GM04503 (cell line): ENCODE data around the gene AKAP8L.

Source experiments
- DNase-seq: peaks from one replicate; pipeline ENCODE4 v3.0.0-alpha.2; 2012; ENCODE audit warnings: low read depth

The AKAP8L gene, protein sequence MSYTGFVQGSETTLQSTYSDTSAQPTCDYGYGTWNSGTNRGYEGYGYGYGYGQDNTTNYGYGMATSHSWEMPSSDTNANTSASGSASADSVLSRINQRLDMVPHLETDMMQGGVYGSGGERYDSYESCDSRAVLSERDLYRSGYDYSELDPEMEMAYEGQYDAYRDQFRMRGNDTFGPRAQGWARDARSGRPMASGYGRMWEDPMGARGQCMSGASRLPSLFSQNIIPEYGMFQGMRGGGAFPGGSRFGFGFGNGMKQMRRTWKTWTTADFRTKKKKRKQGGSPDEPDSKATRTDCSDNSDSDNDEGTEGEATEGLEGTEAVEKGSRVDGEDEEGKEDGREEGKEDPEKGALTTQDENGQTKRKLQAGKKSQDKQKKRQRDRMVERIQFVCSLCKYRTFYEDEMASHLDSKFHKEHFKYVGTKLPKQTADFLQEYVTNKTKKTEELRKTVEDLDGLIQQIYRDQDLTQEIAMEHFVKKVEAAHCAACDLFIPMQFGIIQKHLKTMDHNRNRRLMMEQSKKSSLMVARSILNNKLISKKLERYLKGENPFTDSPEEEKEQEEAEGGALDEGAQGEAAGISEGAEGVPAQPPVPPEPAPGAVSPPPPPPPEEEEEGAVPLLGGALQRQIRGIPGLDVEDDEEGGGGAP

DNA sequence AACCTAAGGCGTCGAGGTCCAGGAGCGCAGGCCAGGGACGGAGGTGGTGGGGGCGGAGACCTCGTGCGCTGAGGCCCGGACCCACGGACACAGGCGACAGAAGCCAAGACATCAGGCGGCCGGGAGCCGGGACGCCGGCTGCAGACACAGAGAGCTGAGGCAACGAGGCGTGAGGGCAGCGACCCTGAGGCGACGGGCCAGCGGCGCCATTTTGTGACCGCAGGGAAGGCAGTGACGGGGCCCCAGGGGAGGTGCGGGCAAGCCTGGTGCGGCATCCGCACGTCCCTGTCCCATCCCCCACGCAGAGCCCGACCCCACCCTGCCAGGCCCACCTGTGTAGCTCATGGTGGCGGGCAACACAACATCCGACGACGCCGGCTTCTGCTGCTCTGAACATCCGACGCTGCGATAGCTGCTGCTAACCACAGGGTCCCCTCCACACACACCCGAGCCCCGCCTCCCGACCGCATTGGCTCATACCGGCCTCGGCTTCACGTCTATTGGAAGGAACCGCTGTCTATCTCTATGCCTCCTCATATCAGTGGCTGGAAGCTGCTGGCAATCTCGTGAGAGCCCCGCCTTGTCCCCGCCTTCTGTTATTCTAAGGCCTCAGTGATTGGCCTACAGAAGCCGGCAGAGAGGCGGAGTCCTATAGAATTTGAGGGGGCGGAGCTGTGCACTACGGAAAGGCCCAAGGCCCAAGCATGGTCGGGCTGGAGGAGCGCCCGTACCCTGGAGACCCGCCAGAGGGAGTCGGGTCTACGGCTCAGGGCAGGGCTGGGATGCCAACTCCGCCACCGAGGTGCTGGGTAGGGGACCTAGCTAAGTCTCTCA, at the start of gene AKAP8L:
TSS of gene AKAP8L (minus strand) at position 410 of the 834 bp plus-strand sequence. CDS start at position 345, 65 bp downstream.
- DNase-seq, result peak; percentile 97

DNA sequence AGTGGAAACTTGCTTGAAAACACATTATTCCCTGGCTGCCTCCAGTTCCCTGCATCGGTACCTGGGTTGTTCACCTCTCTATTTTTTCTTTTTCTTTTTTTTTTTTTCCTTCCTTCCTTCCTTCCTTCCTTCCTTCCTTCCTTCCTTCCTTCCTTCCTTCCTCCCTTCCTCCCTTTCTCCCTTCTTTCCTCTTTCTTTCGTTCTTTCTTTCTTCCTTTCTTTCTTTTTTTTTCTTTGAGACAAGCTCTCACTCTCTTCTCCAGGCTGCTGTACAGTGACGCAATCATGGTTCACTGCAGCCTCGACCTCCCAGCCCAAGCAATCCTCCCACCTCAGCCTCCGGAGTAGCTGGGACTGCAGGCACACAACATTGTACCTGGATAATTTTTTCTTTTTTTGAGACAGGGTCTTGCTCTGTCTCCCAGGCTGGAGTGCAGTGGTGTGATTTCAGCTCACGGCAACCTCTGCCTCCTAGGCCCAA, 49.0 kb upstream of the AKAP8L start:
- no peak for DNase-seq

DNA sequence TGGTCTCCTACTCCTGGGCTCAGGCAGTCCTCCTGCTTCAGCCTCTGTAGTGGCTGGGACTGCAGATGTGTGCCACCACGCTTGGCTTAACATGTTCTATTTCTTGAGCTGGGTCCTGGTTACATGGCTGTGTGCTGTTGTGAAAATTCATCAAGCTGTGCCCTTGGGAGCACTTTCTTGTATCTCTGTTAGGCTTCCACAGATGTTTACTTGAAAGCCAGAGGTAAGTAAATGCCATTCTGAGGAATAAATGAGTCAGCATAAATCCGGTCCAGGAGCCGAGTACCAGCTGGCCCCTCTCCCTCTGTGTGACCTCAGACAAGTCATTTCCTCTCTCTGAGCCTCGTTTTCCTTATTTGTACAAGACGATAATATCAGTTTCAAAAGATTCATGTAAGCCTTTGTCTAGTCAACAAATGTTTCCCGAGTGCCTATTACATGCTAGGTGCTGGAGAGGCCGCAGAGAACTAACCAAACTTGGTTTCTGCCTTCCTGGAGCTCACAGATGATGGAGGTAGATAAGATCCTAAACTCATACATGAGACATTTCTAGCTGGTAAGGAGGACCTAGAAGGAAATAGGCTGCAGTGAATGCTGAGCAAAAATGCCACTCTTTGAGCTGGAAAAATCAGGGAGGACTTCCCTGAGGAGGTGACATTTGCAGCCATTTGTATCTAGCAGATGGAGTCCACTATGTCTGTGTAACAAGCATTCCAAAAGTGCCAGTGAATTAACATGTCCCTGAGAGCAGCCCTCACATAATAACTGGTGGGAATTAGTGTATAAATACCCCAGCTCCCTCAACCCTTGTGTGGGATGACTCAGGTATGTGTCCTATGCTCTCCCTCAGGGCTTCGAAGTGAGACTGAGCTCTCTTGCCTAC, 48.3 kb upstream of the AKAP8L start:
- DNase-seq, result no peak

DNA sequence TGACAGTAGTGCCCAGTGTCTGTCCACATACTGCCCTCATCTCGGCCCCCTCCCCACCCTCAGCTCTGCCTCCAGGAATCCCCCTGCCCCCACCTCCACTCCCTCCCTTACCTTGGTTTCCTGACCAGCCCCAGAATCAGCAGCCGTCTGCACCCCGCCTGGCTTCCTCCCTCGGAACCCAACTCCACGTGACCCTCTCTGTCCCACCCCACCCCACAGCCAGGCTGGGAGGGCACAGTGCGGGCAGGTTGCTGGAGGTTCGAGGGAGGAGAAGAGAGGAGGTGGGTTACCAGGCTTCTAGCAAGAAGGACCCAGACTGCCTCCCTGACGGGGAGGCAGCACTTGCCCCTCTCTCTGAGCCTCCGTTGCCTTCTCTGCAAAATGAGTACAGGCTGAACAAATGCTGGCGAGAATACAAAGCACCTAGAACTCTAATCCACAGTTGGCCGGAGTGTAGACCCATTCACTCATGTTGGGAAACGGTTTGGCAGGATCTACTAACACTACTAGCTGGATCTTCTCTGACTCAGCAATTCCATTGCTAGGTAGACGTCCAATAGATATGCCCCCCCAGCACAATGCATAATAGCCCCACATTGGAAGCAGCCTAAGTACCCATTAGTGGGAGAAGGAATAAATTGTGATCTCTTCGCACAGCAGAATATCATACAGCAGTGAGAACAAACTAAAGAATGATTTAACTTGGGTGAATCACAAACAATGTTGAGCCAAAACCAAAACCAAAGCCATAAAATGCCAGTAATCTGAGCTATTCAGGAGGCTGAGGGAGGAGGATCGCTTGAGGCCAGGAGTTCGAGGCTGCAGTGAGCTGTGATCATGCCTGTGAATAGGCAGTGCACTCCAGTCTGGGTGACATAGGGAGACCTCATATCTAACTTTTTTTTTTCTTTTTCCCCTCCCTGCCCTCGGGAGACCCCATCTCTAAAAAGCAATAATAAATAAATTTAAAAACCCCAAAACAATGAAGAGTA, 45.9 kb upstream of the AKAP8L start, which contains the start of gene RASAL3:
TSS of gene RASAL3 (minus strand) at position 151 of the 992 bp plus-strand sequence. CDS start 186 bp downstream, outside the sequence.
- no peak for DNase-seq

DNA sequence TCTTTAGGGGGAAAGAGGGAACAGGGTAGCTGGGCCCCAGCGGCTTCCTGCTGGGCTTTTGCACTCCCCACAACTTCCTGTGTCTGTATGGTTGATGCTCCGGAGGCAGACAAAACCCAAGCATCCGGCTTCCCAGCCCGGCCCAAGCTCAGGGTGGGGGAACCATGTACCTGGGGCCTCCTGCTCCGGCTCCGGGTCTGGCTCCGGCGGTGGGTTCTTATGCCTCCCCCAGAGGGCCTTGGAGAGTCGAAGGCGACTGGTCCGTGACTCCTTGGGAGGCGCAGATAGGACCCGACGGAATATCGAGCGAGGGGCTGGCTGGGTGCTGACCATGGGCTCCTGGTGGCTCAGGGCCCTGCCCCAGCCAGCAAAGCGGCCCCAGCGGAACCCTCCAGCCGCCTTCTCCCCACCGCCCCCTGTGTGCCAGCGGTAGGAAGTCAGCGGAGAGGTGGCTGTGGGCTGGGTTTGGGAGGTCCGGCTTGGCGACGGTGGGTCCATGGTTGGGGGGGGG, 45.1 kb upstream of the AKAP8L start:
- DNase-seq, result no peak

DNA sequence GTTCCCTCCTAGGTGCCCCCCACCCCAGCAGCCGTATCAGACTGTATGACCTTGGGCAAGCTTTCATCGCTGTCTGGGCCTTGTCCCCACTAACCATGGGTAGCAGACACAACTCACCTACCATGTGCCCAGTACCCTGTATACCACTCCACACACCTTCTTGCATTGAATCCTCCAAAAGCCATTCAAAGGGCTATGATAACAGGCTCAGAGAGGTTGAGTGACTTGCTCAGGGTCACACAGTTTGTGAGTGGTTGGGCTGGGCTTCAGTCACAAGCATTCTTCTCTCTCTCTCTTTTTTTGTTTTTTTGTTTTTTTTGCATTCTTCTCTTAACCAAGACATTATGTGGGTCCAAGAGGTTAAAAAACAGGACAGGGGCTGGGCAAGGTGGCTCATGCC, 42.9 kb upstream of the AKAP8L start:
- DNase-seq, result no peak

DNA sequence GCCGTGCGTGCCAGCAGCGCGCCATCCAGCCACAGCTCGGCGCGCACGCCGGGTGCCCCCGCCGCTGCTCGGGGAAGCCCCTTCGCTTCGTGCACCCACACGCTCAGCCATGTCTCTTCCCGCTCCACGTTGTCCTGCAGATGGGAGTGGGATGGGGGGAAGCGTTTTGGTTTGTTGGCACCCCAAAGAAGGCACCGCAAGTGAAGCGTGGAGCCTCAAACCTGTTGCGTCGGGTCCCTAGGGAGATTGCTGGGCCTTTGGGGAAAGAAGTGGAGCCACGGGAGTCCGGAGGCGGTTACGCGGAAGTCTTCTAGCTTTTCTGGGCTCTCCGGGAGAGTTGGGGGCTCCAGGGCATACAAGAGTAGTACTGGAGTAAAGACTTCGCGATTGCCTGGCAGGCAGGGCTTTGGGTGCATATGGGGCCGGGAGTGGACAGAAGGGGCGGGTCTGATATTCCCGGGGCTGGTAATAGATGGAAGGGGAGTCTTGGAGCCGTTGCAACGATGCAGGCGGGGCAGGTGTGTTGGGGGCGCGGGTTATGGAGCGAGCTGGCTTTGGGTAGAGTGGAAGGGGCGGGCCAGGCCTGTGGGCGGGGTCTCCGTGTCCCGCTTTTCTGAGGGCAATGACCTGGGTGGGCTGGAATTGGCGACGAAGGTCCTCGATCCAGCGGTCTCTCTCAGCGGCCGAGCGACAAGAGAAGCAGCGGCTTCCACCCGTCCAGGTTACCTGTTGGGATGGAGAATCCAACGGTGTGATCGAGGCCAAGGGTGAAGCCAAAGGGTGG, 39.1 kb upstream of the AKAP8L start:
- no peak for DNase-seq

DNA sequence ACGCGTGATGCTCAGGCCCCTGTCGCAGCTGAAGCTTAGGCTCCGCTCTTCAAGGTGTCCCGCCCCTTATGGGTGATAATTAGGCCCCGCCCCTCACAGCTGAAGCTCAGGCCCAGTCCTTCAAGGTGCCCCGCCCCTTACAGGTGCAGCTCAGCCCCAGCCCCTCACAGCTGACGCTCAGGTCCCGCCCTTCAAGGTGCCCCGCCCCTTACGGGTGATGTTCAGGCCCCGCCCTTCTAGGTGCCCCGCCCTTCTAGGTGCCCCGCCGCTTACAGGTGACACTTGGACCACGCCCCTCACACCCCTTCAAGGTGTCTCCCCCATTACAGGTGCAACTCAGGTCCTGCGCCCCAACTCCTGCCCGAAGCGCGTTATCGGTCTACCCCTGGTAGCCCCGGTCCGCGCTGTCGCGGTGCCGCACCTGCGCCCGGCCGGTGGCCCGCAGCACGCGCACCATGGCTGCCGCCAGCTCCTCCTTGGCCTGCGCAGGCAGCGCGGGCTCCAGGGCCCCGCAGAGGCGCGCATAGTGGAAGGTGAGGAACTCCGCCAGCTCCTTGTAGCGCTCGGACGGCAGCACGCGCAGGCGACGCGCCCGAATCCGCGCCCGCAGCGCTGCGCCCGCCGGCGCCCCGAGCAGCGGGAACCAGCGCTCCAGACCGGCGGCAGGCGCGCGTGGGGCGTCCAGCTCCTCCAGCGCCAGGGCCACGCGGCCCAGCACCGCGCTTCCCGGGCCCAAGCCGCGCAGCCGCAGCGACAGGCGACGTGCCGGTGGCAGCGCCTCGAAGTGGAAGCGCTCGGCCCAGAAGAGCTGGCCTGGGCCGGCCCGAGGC, 38.3 kb upstream of the AKAP8L start:
- no peak for DNase-seq

DNA sequence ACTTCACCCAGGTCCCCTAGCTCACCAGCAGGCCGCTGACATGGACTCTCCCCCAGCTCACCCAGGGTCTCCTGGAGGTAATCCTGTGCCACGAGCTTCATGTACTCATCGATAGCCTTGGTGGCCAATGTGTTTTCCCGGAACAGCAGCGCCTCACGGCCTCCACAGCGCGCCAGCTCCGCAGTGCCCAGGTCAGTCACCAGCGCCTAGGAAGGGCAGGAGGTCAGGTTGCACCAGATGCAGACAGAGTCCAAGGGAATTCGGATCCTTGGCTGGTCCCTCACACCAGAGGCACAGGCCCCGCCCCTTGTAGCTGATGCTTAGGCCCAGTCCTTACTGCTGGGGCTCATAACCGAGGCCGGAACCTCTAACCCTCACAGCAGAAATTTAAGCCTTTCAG, 37.7 kb upstream of the AKAP8L start:
- DNase-seq, result no peak

DNA sequence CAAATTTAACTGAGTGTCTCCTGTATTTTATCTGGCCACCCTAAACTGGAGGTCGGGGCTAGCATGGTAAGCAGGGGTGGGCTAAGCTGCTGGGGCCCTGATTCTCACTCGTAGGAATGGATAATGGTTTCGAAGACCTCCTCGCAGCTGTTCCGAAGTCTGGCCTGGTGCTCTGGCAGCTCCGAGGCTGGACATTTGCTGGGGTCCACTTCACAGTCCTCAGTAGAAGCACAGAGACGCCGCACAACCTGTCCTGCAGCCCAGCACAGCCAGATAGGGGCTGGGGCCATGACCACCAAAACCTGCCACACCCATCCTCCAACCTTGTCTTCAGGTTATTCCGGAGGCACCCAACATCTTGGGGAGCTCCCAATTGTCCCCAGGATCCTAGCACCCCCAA, 37.2 kb upstream of the AKAP8L start:
- no peak for DNase-seq

DNA sequence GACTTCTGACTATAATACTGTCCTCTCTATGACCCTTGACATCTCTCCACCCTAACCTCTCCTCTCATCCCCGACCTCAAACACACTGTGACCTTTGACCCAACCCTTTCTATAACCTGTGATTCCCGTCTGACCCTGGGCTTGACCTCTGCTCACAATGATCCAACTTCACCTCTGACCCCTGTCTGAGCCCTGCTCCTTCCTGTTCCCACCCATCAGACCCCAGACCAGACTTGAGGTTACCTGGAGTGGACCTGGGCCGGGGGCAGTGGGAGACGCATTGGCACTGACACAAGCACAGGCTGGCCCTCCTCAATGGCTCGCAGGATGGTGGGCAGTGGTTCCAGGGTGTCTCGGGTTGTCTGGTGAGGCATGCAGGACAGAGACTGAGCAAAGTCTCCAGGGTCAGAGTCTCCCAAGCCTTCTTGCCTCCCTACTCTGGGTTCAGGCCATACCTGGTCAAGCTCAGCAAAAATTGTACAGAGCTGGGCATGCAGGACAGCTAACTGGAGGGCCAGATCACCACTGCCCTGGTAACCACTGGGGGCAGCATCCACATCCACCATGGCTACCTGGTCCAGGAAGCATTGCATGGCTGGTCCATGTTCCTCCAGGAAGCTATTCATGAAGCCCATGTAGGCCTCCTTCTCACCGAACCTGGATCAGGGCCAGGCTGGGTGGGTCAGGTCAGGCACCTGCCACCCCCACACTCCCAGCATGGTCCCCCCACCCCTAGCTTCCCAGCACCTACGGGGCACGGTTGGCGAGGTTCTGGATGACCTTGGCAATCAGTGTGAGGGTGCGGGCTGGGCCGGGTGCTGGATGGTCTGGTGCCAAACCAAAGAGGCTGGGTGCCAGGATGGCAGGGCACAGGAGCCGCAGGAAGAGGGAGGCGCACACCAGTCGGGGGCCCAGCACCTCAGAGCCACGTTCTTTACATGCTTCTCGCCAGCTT, 35.4 kb upstream of the AKAP8L start:
- DNase-seq, result no peak

DNA sequence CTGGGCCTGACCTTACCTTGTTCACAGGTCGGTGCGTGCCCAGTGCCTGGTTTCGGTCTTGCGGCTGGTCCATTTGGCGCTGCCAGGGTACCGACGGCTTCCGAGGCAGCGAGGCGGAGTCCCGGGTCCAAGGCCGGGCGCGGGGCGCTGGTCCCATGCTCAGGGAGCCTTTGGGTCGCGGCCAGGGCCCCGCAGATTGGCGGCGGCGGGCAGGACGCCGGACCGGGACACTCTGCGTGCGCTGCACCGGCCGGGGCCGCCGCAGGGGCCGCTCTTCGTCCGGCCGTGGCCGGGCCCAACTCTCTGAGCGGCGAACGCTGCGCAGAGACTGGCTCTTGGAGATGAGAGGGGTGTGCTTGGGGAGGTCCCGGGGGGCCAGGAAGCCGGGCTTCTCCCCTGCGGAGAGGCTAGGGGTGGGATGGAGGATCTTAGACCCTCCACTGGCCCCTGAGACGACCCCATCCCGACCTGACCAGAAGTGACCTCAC, 34.3 kb upstream of the AKAP8L start:
- DNase-seq, result no peak

DNA sequence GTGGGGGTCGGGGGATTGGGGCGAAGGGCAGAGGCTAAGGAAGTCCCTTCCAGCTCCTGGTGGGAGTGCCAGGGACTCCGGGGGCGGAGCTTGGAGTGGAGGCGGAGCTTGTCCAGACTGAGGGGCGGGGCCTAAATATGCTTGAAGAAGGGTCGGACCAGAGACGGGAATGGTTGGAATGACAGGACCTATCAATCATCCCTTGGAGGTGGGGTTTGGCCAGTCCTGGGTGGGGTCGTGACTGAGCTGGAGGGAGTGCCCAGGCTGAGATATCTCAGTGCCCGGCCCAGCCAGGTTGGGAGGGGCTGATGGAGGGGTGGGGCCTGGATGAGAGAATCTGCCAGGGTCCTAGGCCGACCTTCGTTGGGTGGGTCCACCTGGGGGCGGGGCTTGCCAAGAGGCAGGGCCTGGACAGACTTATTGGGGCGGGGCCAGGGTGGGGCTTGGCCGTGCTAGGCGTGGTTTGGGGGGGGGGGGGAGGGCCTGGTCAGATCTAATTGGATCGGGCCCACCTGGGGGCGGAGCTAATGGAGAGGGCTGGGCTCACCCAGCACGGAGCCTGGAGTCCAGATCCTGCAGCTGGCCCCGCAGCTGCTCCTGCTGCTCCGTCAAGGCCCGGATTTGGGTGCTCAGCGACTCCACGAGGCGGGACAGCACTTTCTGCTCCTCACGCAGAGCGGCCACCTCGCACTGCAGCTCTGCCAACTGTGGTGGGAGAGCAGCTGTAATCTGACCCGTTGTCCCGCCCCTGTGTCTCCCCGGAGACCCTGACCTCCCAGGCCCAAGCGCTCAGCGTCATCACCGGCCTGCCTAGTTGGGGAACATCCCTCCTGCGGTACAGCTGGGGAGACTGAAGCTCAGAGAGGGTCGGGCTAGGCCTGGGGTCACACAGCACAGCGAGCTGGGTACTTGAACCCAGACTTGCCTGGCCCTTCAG, 33.6 kb upstream of the AKAP8L start:
- no peak for DNase-seq

DNA sequence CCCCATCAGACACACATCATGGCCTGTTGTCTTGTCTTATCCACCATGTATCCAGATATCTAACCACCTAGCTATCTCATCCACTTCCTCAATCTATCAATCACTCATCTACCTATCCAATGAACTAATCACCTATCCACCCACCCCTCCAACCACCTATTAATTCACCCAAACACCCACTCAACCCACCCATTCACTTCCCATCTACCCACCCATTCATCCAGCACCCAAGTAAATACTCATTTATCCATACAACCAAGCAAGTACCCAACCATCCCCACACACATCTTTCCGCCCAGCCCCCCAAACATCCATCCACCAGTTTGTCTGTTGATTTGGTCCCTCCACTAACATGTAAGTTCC, 31.7 kb upstream of the AKAP8L start:
- DNase-seq, result no peak

DNA sequence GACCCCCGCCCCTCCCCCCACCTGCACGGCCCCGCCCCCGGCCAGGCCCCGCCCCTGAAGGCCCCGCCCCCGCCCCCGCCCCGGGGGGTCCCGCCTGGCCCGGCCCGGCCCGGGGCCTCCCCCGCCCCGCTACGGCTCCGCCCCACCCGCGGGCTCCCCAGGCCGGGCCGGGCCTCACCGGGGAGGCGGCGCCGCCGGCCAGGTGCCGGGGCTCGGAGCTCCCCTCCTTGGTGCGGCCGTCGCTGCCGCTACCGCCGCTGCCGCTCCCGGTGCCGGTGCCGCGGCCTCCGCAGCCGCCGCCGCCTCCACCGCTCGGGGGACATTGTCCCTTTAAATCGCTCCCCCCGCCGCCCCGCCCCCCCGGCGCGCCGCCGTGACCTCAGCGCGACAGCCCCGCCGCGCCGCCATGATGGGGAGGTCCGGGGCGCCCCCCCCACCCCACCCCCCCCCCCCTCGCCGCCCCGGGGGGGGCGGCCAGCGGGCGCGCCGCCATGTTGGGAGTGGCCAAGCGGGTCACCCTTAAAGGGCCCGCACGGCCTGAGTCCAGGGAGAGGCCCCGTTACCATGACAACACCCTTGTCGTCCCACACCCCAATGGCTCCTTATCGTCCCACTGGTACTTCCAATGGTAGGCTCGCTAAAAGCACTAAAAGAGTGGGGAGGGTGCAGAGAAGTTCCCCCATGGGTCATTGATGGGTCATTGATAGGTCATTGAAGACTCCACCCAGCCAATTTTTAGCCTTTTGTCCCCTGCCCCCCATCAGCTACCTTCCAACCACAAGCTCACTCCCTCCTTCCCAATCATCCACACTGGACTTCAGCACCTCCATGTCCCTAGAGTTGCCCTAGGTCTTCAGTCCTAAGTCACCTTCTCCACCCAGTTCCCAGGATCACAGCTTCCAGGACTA, 31.1 kb upstream of the AKAP8L start, which contains the start of gene WIZ:
TSS of gene WIZ (minus strand) at position 337 of the 908 bp plus-strand sequence. CDS start 1,649 bp downstream, outside the sequence.
- DNase-seq, result no peak
